CD8-positive, alpha-beta memory T cell (primary cell): Measurements from ENCODE around the gene MAP1S. TPM values are rescaled to one million over a fixed set of nuclear protein-coding genes. Genes with fewer than 3 reads are reported as not detected.
"Not testable (repeated sequence)": the region's sequence is repeated elsewhere in the genome, so short reads cannot be mapped to it uniquely, and the experiment has no call there.

Source experiments
- CTCF ChIA-PET: fragments of 350-600 bp; sonication (Branson Sonifier 250); formaldehyde crosslinking; loops from one replicate; lab custom pipeline; 2021; ENCODE audit warnings: antibody characterized with exemption; lab: Charles Lee
- POLR2A ChIA-PET: fragments of 350-600 bp; sonication (Branson Sonifier 250); formaldehyde crosslinking; loops from one replicate; lab custom pipeline; 2021; ENCODE audit warnings: antibody characterized with exemption; lab: Charles Lee
- DNase-seq, 5 donors: peaks; one replicate each; pipeline versions ENCODE4 v3.0.0 to v3.0.0-alpha.2; 2020 to 2022; ENCODE audit warnings: mixed read lengths in 1 of 5
- H3K27ac ChIP-seq: one replicate; pipeline ENCODE4 v1.7.0; 2013; ENCODE audit warnings: low read depth, mild to moderate bottlenecking, low read length, moderate library complexity
- H3K27me3 ChIP-seq: 2 replicates; pipeline ENCODE4 v1.7.0; 2013; ENCODE audit warnings: low read length, mild to moderate bottlenecking; ENCODE audit not compliant: insufficient read depth, poor library complexity, severe bottlenecking
- H3K36me3 ChIP-seq: 2 replicates; pipeline ENCODE4 v1.7.0; 2013; ENCODE audit warnings: mild to moderate bottlenecking, low read length, moderate library complexity; ENCODE audit not compliant: insufficient read depth
- H3K4me1 ChIP-seq: 2 replicates; pipeline ENCODE4 v1.7.0; 2013; ENCODE audit warnings: mild to moderate bottlenecking, low read length, moderate library complexity; ENCODE audit not compliant: insufficient read depth
- H3K4me3 ChIP-seq: 2 replicates; pipeline ENCODE4 v1.7.0; 2013; ENCODE audit warnings: mild to moderate bottlenecking, low read length
- H3K9me3 ChIP-seq: 2 replicates; pipeline ENCODE4 v1.7.0; 2013; ENCODE audit warnings: mild to moderate bottlenecking, low read length
- H3K27ac Mint-ChIP-seq, 8 donors: one replicate each; pipeline ENCODE4 v1.8.0; 2020 to 2021; ENCODE audit warnings: mixed read lengths in 8 of 8, mild to moderate bottlenecking in 6 of 8, inconsistent platforms in 3 of 8, moderate library complexity in 3 of 8
- H3K27me3 Mint-ChIP-seq, 2 donors: one replicate each; pipeline ENCODE4 v1.8.0; 2020 to 2021; ENCODE audit warnings: mixed read lengths in 2 of 2, mild to moderate bottlenecking in 1 of 2, moderate library complexity in 1 of 2
- H3K36me3 Mint-ChIP-seq, 3 donors: one replicate each; pipeline ENCODE4 v1.8.0; 2020 to 2021; ENCODE audit warnings: mixed read lengths in 3 of 3, inconsistent platforms in 1 of 3, mild to moderate bottlenecking in 1 of 3
- H3K4me1 Mint-ChIP-seq, 3 donors: one replicate each; pipeline ENCODE4 v1.8.0; 2020 to 2021; ENCODE audit warnings: mixed read lengths in 3 of 3, inconsistent platforms in 1 of 3, mild to moderate bottlenecking in 1 of 3
- H3K4me3 Mint-ChIP-seq, 7 donors: one replicate each; pipeline ENCODE4 v1.8.0; 2020 to 2021; ENCODE audit warnings: mixed read lengths in 7 of 7, mild to moderate bottlenecking in 6 of 7, moderate library complexity in 4 of 7, inconsistent platforms in 2 of 7
- H3K9me3 Mint-ChIP-seq, 5 donors: one replicate each; pipeline ENCODE4 v1.8.0; 2020 to 2022; ENCODE audit warnings: mixed read lengths in 5 of 5, mild to moderate bottlenecking in 3 of 5, moderate library complexity in 2 of 5, inconsistent platforms in 1 of 5
- polyA plus RNA-seq: library from polyadenylated mRNA; unstranded; fragments of 300-500 nt; fragmentation: Illumina TruSeq; gene quantifications from one replicate; pipeline ENCODE4 v1.2.3, GENCODE V29; 2021
- total RNA-seq, 2 experiments: library from RNA; stranded (reverse); gene quantifications; one replicate each; pipeline ENCODE4 v1.2.3, GENCODE V29; 2021

The MAP1S gene
- total and polyA plus RNA-seq, 3 experiments from 2014 or later, result 43.0 to 72.3 (median 66.1) TPM

- Histone ChIP-seq H3K27ac (no peak overlapping the region), H3K4me3 (no peak overlapping the region), H3K27me3 (no peaks in the 10 kb centered on the region), H3K4me1 (no peaks in the 10 kb centered on the region), H3K9me3 (no peaks in the 10 kb centered on the region), H3K36me3 (peaks cover 18% of the 10 kb centered on the region)
- no peak overlapping the region for H3K27ac Mint-ChIP-seq
- peaks cover 0 to 3% (median 2%) of the 10 kb centered on the region in 3 donors for H3K4me1 Mint-ChIP-seq
- H3K36me3 Mint-ChIP-seq, result peaks cover 12 to 80% (median 14%) of the 10 kb centered on the region in 3 donors
- peaks cover 0 to 2% of the 10 kb centered on the region in 2 donors for H3K27me3 Mint-ChIP-seq
- H3K9me3 Mint-ChIP-seq, result no peaks in the 10 kb centered on the region
- POLR2A ChIA-PET, result no interaction called here
- no peak for DNase-seq
- CTCF ChIA-PET, result interaction anchor here (0.7 kb wide), 1 partner anchor 16 kb away, joined by 3 read pairs; no protein-coding TSS in a partner anchor
- no peak overlapping the region for H3K4me3 Mint-ChIP-seq
These were observed 51.3 kb downstream of the MAP1S start for GRCh38 chr19:17770613-17771012.

GRCh38 chr19:17772172-17772571 is 52.9 kb downstream of the MAP1S start:
- POLR2A ChIA-PET, result no interaction called here
- peaks cover 13% of the 10 kb centered on the region for H3K36me3 ChIP-seq
- Mint-ChIP-seq H3K27me3 (peaks cover 0 to 2% of the 10 kb centered on the region in 2 donors), H3K9me3 (no peaks in the 10 kb centered on the region), H3K4me3 (no peak overlapping the region), H3K36me3 (peaks cover 12 to 79% (median 14%) of the 10 kb centered on the region in 3 donors), H3K4me1 (peaks cover 0 to 9% (median 2%) of the 10 kb centered on the region in 3 donors), H3K27ac (peak overlapping the region in 2 of 8 donors; percentile 38 to 85)
- no peak for DNase-seq
- CTCF ChIA-PET, result interaction anchor here (1.1 to 1.5 kb wide), 2 partner anchors 11 to 68 kb away, joined by 3 read pairs; no protein-coding TSS in a partner anchor
- H3K4me3 ChIP-seq, result no peak overlapping the region
- no peaks in the 10 kb centered on the region for H3K9me3 ChIP-seq
- no peaks in the 10 kb centered on the region for H3K4me1 ChIP-seq
- H3K27me3 ChIP-seq, result no peaks in the 10 kb centered on the region
- H3K27ac ChIP-seq, result no peak overlapping the region

- no peak overlapping the region for H3K27ac ChIP-seq
- H3K27me3 ChIP-seq, result no peaks in the 10 kb centered on the region
- Mint-ChIP-seq H3K9me3 (no peaks in the 10 kb centered on the region), H3K27me3 (peaks cover 0 to 3% of the 10 kb centered on the region in 2 donors), H3K27ac (peak overlapping the region in 2 of 8 donors; percentile 55 to 80), H3K36me3 (peaks cover 10 to 60% (median 10%) of the 10 kb centered on the region in 3 donors), H3K4me1 (peaks cover 0 to 9% (median 5%) of the 10 kb centered on the region in 3 donors), H3K4me3 (peak overlapping the region in 1 of 7 donors; percentile 54)
- peaks cover 13% of the 10 kb centered on the region for H3K36me3 ChIP-seq
- no peak overlapping the region for H3K4me3 ChIP-seq
- no peaks in the 10 kb centered on the region for H3K9me3 ChIP-seq
- POLR2A ChIA-PET, result no interaction called here
- H3K4me1 ChIP-seq, result no peaks in the 10 kb centered on the region
- CTCF ChIA-PET, result interaction anchor here (0.5 to 4.5 kb wide), 12 partner anchors 9 to 80 kb away, joined by 3 to 23 read pairs (median 4); partner anchors contain the start of genes FCHO1 and MAP1S
- peak in 1 of 5 donors; percentile 26 for DNase-seq
These were observed 56.1 kb downstream of the MAP1S start for GRCh38 chr19:17775245-17775927.

GRCh38 chr19:17775991-17776803 is 56.9 kb downstream of the MAP1S start:
- H3K27me3 Mint-ChIP-seq, result peaks cover 0 to 3% of the 10 kb centered on the region in 2 donors
- peaks cover 10 to 57% (median 10%) of the 10 kb centered on the region in 3 donors for H3K36me3 Mint-ChIP-seq
- Histone ChIP-seq H3K4me1 (no peaks in the 10 kb centered on the region), H3K36me3 (peaks cover 13% of the 10 kb centered on the region), H3K4me3 (no peak overlapping the region), H3K27ac (no peak overlapping the region), H3K27me3 (no peaks in the 10 kb centered on the region), H3K9me3 (no peaks in the 10 kb centered on the region)
- POLR2A ChIA-PET, result no interaction called here
- H3K4me3 Mint-ChIP-seq, result peak overlapping the region in 2 of 7 donors; percentile 41 to 54
- H3K9me3 Mint-ChIP-seq, result no peaks in the 10 kb centered on the region
- peaks cover 0 to 9% (median 5%) of the 10 kb centered on the region in 3 donors for H3K4me1 Mint-ChIP-seq
- H3K27ac Mint-ChIP-seq, result peak overlapping the region in 3 of 8 donors; percentile 23 to 35 (median 27)
- DNase-seq, result no peak
- CTCF ChIA-PET, result interaction anchor here (0.9 to 4.5 kb wide), 3 partner anchors 24 to 80 kb away, joined by 4 to 23 read pairs (median 4); no protein-coding TSS in a partner anchor

GRCh38 chr19:17777840-17778239 is 58.6 kb downstream of the MAP1S start:
- H3K9me3 ChIP-seq, H3K27ac ChIP-seq, DNase-seq, H3K4me1 ChIP-seq, H3K27me3 ChIP-seq, POLR2A ChIA-PET, H3K4me1 Mint-ChIP-seq, H3K27ac Mint-ChIP-seq, H3K4me3 Mint-ChIP-seq, H3K27me3 Mint-ChIP-seq, H3K4me3 ChIP-seq, H3K9me3 Mint-ChIP-seq: not testable (repeated sequence)
- CTCF ChIA-PET, result interaction anchor here (1.1 to 4.5 kb wide), 2 partner anchors 42 to 74 kb away, joined by 3 to 23 read pairs; no protein-coding TSS in a partner anchor
- peaks cover 13% of the 10 kb centered on the region for H3K36me3 ChIP-seq
- peaks cover 4 to 61% (median 14%) of the 10 kb centered on the region in 3 donors for H3K36me3 Mint-ChIP-seq

GRCh38 chr19:17778251-17778967 is 59.1 kb downstream of the MAP1S start:
- CTCF ChIA-PET, result interaction anchor here (1.1 to 4.5 kb wide), 2 partner anchors 41 to 74 kb away, joined by 3 to 23 read pairs; no protein-coding TSS in a partner anchor
- Histone ChIP-seq H3K4me1 (no peaks in the 10 kb centered on the region), H3K9me3 (no peaks in the 10 kb centered on the region), H3K27ac (no peak overlapping the region), H3K36me3 (peaks cover 13% of the 10 kb centered on the region), H3K27me3 (no peaks in the 10 kb centered on the region), H3K4me3 (no peak overlapping the region)
- no peak overlapping the region for H3K27ac Mint-ChIP-seq
- peaks cover 0 to 1% of the 10 kb centered on the region in 2 donors for H3K27me3 Mint-ChIP-seq
- H3K9me3 Mint-ChIP-seq, result no peaks in the 10 kb centered on the region
- POLR2A ChIA-PET, result interaction anchor here (0.6 kb wide), 1 partner anchor 35 kb away, joined by 4 read pairs; no protein-coding TSS in a partner anchor
- no peak overlapping the region for H3K4me3 Mint-ChIP-seq
- no peak for DNase-seq
- H3K36me3 Mint-ChIP-seq, result peaks cover 2 to 60% (median 10%) of the 10 kb centered on the region in 3 donors
- peaks cover 0 to 9% (median 5%) of the 10 kb centered on the region in 3 donors for H3K4me1 Mint-ChIP-seq
